Measurements from ENCODE around the gene GNL3.

GNL3 gene

DNA sequence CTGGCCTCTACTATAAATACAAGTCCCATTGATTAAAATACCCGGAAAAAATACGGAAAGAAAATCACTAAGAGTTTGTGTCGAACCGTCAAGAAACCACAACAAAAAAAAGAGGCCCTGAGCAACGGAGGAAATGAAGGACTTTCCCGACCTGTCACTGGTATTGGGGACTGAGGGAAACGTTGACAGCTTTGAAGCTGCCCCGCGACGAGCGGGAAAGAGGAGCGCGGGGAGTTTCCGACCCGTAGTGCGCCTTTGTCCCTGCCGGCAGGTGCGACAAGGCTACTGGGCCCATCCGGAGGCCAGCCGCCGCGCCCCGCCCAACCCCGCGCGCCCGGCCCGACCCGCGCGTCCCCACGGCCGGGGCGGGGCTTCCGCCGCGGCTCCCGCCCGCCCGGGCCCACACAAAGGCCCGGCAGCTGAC, 535 bp upstream of the GNL3 start:
- Histone ChIP-seq H3K36me3 (ENCODE audit: control insufficient read depth in 2 of 2, insufficient read depth in 2 of 2, low read length in 2 of 2) (peaks cover 28 to 41% of the 10 kb centered on the region in 2 donors), H3K9ac (ENCODE audit: low read depth in 1 of 2, low read length in 2 of 2) (peak overlapping the region; percentile 76 to 90), H3K4me1 (ENCODE audit: control insufficient read depth in 2 of 2, insufficient read depth in 2 of 2, low read length in 2 of 2) (peaks cover 8 to 25% of the 10 kb centered on the region in 2 donors), H3K4me3 (ENCODE audit: low read length in 2 of 2) (peak overlapping the region; percentile 91 to 92), H3K9me3 (ENCODE audit: control insufficient read depth in 2 of 2, low read length in 2 of 2) (no peaks in the 10 kb centered on the region), H3K27ac (ENCODE audit: low read depth in 2 of 2, low read length in 2 of 2) (peak overlapping the region; percentile 94 to 97), H3K27me3 (ENCODE audit: control insufficient read depth in 2 of 2, insufficient read depth in 2 of 2, low read length in 2 of 2) (no peaks in the 10 kb centered on the region)

DNA sequence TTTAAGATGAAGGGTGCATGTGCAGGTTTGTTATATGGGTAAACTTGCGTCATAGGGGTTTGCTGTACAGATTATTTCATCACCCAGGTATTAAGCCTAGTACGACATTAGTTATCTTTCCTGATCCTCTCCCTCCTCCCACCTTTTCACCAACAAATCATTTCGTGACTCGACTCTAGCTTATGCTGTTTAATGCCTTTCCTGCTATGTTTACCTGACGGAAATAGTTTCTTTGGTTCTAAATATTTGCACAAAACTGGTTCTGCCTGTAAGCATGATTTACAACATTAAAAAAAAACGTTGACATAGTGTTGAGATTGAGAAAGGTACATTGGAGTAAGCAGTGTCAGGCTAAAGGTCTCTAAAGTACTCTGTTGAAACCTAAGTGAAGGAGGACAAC, 2.4 kb downstream of the GNL3 start:
- Histone ChIP-seq H3K27me3 (ENCODE audit: control insufficient read depth in 2 of 2, insufficient read depth in 2 of 2, low read length in 2 of 2) (no peaks in the 10 kb centered on the region), H3K4me3 (ENCODE audit: low read length in 2 of 2) (no peak overlapping the region), H3K36me3 (ENCODE audit: control insufficient read depth in 2 of 2, insufficient read depth in 2 of 2, low read length in 2 of 2) (peaks cover 45 to 55% of the 10 kb centered on the region in 2 donors), H3K9me3 (ENCODE audit: control insufficient read depth in 2 of 2, low read length in 2 of 2) (no peaks in the 10 kb centered on the region), H3K27ac (ENCODE audit: low read depth in 2 of 2, low read length in 2 of 2) (no peak overlapping the region), H3K4me1 (ENCODE audit: control insufficient read depth in 2 of 2, insufficient read depth in 2 of 2, low read length in 2 of 2) (peaks cover 8 to 22% of the 10 kb centered on the region in 2 donors), H3K9ac (ENCODE audit: low read depth in 1 of 2, low read length in 2 of 2) (no peak overlapping the region)

DNA sequence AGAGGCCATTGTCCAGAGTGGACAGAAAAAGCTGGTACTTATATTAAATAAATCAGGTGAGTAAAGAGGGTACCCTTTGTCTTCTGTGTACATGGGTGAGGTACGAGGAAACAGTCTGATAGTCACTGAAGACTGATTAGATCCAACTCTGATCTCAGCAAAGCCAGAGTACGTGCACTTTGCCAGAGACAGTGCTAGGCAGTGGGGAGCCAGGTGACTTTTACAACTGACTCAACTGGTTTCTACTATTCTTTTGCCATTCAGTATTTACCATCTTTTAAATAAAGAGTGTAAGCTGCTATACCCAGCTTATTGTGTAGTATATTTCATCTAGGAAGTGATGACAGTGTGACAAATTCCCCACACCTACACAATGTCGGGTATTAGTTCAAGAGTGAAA, 3.3 kb downstream of the GNL3 start:
- peaks cover 53 to 63% of the 10 kb centered on the region in 2 donors for H3K36me3 ChIP-seq (ENCODE audit: control insufficient read depth in 2 of 2, insufficient read depth in 2 of 2, low read length in 2 of 2)

DNA sequence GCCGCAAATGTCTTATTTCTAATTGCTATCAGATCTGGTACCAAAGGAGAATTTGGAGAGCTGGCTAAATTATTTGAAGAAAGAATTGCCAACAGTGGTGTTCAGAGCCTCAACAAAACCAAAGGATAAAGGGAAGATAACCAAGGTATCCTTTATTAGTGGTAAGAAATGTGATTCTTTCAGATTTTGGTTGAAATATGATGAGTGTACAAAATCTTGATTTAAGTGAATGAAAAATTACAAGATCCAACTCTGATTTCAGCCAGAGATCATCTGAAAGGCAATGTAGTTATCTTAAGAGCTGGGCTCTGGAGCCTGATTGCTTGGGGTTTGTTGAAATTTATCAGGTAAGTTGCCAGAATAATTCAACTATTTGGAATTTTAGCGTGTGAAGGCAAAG, 4.7 kb downstream of the GNL3 start:
- H3K27ac ChIP-seq (ENCODE audit: low read depth in 2 of 2, low read length in 2 of 2) = no peak overlapping the region
- H3K4me3 ChIP-seq (ENCODE audit: low read length in 2 of 2) = no peak overlapping the region
- peaks cover 8 to 10% of the 10 kb centered on the region in 2 donors for H3K4me1 ChIP-seq (ENCODE audit: control insufficient read depth in 2 of 2, insufficient read depth in 2 of 2, low read length in 2 of 2)
- no peaks in the 10 kb centered on the region for H3K27me3 ChIP-seq (ENCODE audit: control insufficient read depth in 2 of 2, insufficient read depth in 2 of 2, low read length in 2 of 2)
- peaks cover 65 to 75% of the 10 kb centered on the region in 2 donors for H3K36me3 ChIP-seq (ENCODE audit: control insufficient read depth in 2 of 2, insufficient read depth in 2 of 2, low read length in 2 of 2)
- H3K9me3 ChIP-seq (ENCODE audit: control insufficient read depth in 2 of 2, low read length in 2 of 2) = no peaks in the 10 kb centered on the region
- no peak overlapping the region for H3K9ac ChIP-seq (ENCODE audit: low read depth in 1 of 2, low read length in 2 of 2)

More for the DNA sequence above, 3.3 kb downstream of the GNL3 start:
- Histone ChIP-seq H3K9me3 (ENCODE audit: control insufficient read depth in 2 of 2, low read length in 2 of 2) (no peaks in the 10 kb centered on the region), H3K4me3 (ENCODE audit: low read length in 2 of 2) (no peak overlapping the region), H3K9ac (ENCODE audit: low read depth in 1 of 2, low read length in 2 of 2) (no peak overlapping the region), H3K27me3 (ENCODE audit: control insufficient read depth in 2 of 2, insufficient read depth in 2 of 2, low read length in 2 of 2) (no peaks in the 10 kb centered on the region), H3K27ac (ENCODE audit: low read depth in 2 of 2, low read length in 2 of 2) (no peak overlapping the region), H3K4me1 (ENCODE audit: control insufficient read depth in 2 of 2, insufficient read depth in 2 of 2, low read length in 2 of 2) (peaks cover 8 to 18% of the 10 kb centered on the region in 2 donors)

DNA sequence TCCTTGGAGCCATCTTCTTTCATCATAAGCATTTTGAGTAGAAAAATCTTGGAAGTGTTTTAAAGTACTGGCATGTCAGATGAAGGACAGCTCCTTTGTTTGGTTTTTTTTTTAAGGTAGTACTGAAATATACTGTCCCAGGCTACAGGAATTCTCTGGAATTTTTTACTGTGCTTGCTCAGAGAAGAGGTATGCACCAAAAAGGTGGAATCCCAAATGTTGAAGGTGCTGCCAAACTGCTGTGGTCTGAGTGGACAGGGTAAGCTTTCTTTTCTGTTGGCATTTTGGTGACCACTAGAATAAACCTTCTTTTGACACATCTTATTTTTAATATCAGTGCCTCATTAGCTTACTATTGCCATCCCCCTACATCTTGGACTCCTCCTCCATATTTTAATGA, 7.2 kb downstream of the GNL3 start:
- H3K9ac ChIP-seq (ENCODE audit: low read depth in 1 of 2, low read length in 2 of 2) = no peak overlapping the region

DNA sequence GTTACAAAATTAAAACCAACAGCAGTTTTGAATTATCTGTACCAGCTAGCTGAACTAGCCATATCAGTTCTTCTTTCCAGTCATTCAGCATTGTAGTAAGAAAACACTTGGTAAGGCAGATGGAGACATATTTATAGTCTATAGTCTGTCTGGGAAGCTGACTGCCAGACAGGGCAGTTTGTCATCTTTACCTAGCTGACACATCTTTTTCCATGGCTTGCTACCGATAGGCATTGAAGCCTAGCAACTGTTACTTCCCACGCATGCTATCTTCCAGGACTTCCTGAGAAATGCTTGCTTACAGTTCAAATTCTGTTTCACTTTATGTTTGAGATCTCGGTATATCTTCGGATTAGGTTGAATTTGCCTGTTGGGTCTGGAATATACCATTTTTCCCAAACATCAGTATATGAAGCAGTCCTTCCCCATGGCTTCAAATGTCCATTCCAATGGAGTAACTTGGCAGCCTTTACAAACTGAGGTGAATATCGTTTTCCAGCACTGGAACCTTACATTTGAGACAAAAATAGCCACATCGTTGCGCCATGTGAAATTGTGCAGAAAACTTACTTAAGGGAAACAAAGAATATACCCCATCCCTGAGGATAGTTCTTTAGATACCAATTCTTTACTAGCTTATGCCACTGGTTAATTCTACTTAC, 8.8 kb downstream of the GNL3 start:
- H3K36me3 ChIP-seq (ENCODE audit: control insufficient read depth in 2 of 2, insufficient read depth in 2 of 2, low read length in 2 of 2) = peaks cover 65 to 75% of the 10 kb centered on the region in 2 donors
- no peak overlapping the region for H3K9ac ChIP-seq (ENCODE audit: low read depth in 1 of 2, low read length in 2 of 2)
- H3K27ac ChIP-seq (ENCODE audit: low read depth in 2 of 2, low read length in 2 of 2) = no peak overlapping the region

More for the DNA sequence above, 7.2 kb downstream of the GNL3 start:
- Histone ChIP-seq H3K9me3 (ENCODE audit: control insufficient read depth in 2 of 2, low read length in 2 of 2) (no peaks in the 10 kb centered on the region), H3K27ac (ENCODE audit: low read depth in 2 of 2, low read length in 2 of 2) (no peak overlapping the region), H3K27me3 (ENCODE audit: control insufficient read depth in 2 of 2, insufficient read depth in 2 of 2, low read length in 2 of 2) (no peaks in the 10 kb centered on the region), H3K4me1 (ENCODE audit: control insufficient read depth in 2 of 2, insufficient read depth in 2 of 2, low read length in 2 of 2) (peaks cover 0 to 4% of the 10 kb centered on the region in 2 donors), H3K4me3 (ENCODE audit: low read length in 2 of 2) (no peak overlapping the region), H3K36me3 (ENCODE audit: control insufficient read depth in 2 of 2, insufficient read depth in 2 of 2, low read length in 2 of 2) (peaks cover 81 to 91% of the 10 kb centered on the region in 2 donors)

DNA sequence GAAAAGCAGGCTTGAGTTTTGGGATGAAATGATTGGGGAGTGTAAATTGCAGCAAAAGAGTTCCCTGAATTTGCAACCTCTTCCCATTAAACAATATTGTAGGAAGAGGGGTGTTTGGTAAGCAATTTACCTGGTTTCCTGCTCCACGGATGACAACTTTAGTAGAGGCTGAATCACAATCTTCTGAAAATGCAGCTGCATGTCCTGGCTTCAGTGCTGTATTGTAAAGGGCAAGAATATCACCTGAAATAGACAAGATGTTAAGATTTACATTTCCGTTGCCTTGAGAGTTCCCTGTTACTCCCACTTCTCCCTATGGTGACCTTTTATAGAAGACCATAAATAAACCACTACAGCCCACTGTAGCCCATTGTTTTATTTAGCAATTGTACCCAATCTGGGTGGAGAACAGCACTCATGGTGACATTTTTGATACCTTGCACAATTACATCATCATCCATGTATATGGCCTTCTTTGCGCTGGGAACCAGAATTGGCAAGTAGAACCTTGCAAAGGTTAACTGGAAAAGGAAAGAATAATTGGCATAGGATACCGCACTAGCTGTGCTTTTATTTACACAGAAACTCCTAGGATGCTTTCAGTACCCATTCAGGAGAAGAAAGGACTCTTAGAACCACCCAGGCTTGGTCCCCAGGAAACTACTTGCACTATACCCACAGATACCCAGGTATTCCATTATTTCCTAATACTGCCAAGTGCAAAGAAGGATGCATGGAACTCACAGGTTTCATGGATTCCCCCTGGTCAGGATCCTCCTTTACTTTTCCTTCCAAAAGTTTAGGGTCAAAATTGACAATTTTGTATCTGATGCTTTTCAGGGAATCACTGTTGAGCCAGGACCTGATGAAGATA, 10.2 kb downstream of the GNL3 start:
- Histone ChIP-seq H3K4me1 (ENCODE audit: control insufficient read depth in 2 of 2, insufficient read depth in 2 of 2, low read length in 2 of 2) (peaks cover 0 to 4% of the 10 kb centered on the region in 2 donors), H3K27ac (ENCODE audit: low read depth in 2 of 2, low read length in 2 of 2) (no peak overlapping the region), H3K9me3 (ENCODE audit: control insufficient read depth in 2 of 2, low read length in 2 of 2) (no peaks in the 10 kb centered on the region), H3K4me3 (ENCODE audit: low read length in 2 of 2) (no peak overlapping the region), H3K9ac (ENCODE audit: low read depth in 1 of 2, low read length in 2 of 2) (no peak overlapping the region), H3K27me3 (ENCODE audit: control insufficient read depth in 2 of 2, insufficient read depth in 2 of 2, low read length in 2 of 2) (no peaks in the 10 kb centered on the region), H3K36me3 (ENCODE audit: control insufficient read depth in 2 of 2, insufficient read depth in 2 of 2, low read length in 2 of 2) (peaks cover 55 to 66% of the 10 kb centered on the region in 2 donors)

More for the DNA sequence above, 8.8 kb downstream of the GNL3 start:
- Histone ChIP-seq H3K27me3 (ENCODE audit: control insufficient read depth in 2 of 2, insufficient read depth in 2 of 2, low read length in 2 of 2) (no peaks in the 10 kb centered on the region), H3K9me3 (ENCODE audit: control insufficient read depth in 2 of 2, low read length in 2 of 2) (no peaks in the 10 kb centered on the region), H3K4me3 (ENCODE audit: low read length in 2 of 2) (no peak overlapping the region), H3K4me1 (ENCODE audit: control insufficient read depth in 2 of 2, insufficient read depth in 2 of 2, low read length in 2 of 2) (peaks cover 0 to 4% of the 10 kb centered on the region in 2 donors)

DNA sequence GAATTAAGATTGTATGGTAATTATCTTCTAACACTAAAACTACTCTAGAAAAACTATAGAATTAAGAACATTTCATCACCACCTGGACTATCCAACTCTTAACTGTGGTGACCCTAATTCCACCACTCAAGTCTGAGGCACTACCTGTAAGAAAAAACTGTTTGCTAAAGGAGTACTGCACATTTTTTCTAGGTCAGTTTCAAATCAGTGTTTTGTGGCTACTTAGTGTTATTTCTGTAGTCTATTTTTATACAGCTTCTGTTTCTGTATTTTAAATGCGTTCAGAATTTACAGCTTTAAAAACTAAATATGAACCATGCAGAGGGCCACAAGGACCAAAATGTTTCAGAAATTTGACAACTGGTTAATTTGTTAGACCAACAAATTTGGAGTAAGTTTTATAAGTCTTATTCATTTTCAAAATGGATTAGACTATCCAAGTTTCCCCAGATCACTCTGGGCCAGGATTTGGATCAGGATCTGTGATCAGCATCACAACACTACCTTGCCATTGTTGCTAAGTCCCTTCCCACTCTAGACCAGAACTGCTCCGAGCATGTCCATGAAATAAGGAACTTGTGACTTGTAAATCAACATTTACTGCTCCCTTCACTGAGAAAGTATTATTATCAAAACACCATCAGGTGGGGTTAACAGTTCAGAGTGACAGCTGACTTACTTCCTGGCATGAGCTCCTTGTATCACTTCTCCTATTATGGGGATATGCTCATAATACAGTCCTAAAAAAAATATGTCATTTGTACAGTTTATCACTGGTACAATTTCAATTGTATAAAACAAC, 11.2 kb downstream of the GNL3 start:
- peak overlapping the region in 1 of 2 donors; percentile 7 for H3K27ac ChIP-seq (ENCODE audit: low read depth in 2 of 2, low read length in 2 of 2)
- H3K9me3 ChIP-seq (ENCODE audit: control insufficient read depth in 2 of 2, low read length in 2 of 2) = no peaks in the 10 kb centered on the region

DNA sequence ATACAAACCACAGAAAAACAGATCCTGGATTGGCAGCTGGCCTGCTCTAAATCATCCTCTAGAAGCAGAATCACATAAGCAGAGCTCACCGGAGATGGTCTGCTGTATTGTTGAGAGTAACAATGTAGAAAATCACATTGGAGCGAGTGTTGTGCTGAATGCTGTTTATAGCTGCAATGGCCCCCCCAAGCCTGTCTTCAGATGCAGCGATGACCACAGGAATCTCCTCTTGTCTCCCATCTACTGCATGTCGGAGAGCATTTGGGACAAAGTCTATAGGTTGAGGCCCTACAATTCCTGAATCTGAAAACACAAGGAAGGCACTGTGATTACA, 11.8 kb downstream of the GNL3 start:
- Histone ChIP-seq H3K9ac (ENCODE audit: low read depth in 1 of 2, low read length in 2 of 2) (no peak overlapping the region), H3K4me1 (ENCODE audit: control insufficient read depth in 2 of 2, insufficient read depth in 2 of 2, low read length in 2 of 2) (peaks cover 0 to 4% of the 10 kb centered on the region in 2 donors), H3K27me3 (ENCODE audit: control insufficient read depth in 2 of 2, insufficient read depth in 2 of 2, low read length in 2 of 2) (no peaks in the 10 kb centered on the region), H3K9me3 (ENCODE audit: control insufficient read depth in 2 of 2, low read length in 2 of 2) (no peaks in the 10 kb centered on the region), H3K36me3 (ENCODE audit: control insufficient read depth in 2 of 2, insufficient read depth in 2 of 2, low read length in 2 of 2) (peaks cover 49 to 53% of the 10 kb centered on the region in 2 donors), H3K4me3 (ENCODE audit: low read length in 2 of 2) (no peak overlapping the region), H3K27ac (ENCODE audit: low read depth in 2 of 2, low read length in 2 of 2) (peak overlapping the region in 1 of 2 donors; percentile 7)

More for the DNA sequence above, 11.2 kb downstream of the GNL3 start:
- Histone ChIP-seq H3K27me3 (ENCODE audit: control insufficient read depth in 2 of 2, insufficient read depth in 2 of 2, low read length in 2 of 2) (no peaks in the 10 kb centered on the region), H3K9ac (ENCODE audit: low read depth in 1 of 2, low read length in 2 of 2) (no peak overlapping the region), H3K4me1 (ENCODE audit: control insufficient read depth in 2 of 2, insufficient read depth in 2 of 2, low read length in 2 of 2) (peaks cover 0 to 4% of the 10 kb centered on the region in 2 donors), H3K36me3 (ENCODE audit: control insufficient read depth in 2 of 2, insufficient read depth in 2 of 2, low read length in 2 of 2) (peaks cover 51 to 59% of the 10 kb centered on the region in 2 donors), H3K4me3 (ENCODE audit: low read length in 2 of 2) (no peak overlapping the region)
